Activated CD8-positive, alpha-beta T cell treated with anti-CD3 and anti-CD28 coated beads for 36 hours (primary cell): Measurements from ENCODE around the gene ELAVL2. TPM values are rescaled to one million over a fixed set of nuclear protein-coding genes. Genes with fewer than 3 reads are reported as not detected.
A peak's percentile ranks its signal among the peaks of the same experiment; 100 is the strongest.

ENCODE experiments used
- ATAC-seq: fragments of 200-7000 bp; cut with Tn5 transposase; one replicate; pipeline ENCODE4 v1.10.0; 2021; ENCODE audit warnings: mild to moderate bottlenecking, moderate library complexity
- CTCF ChIA-PET: fragments of 350-600 bp; sonication (Branson Sonifier 250); formaldehyde crosslinking; loops from one replicate; lab custom pipeline; 2021; ENCODE audit warnings: antibody characterized with exemption; lab: Charles Lee
- POLR2A ChIA-PET: fragments of 350-600 bp; sonication (Branson Sonifier 250); formaldehyde crosslinking; loops from one replicate; lab custom pipeline; 2021; ENCODE audit warnings: antibody characterized with exemption; lab: Charles Lee
- DNase-seq: peaks from one replicate; pipeline ENCODE4 v3.0.0-alpha.2; 2020
- H3K27ac Mint-ChIP-seq: one replicate; pipeline ENCODE4 v1.8.0; 2021; ENCODE audit warnings: mild to moderate bottlenecking, mixed read lengths
- H3K27me3 Mint-ChIP-seq: one replicate; pipeline ENCODE4 v1.8.0; 2021; ENCODE audit warnings: mixed read lengths
- H3K36me3 Mint-ChIP-seq: one replicate; pipeline ENCODE4 v1.8.0; 2021; ENCODE audit warnings: low read depth, mixed read lengths
- H3K4me1 Mint-ChIP-seq: one replicate; pipeline ENCODE4 v1.8.0; 2021; ENCODE audit warnings: low read depth, mixed read lengths
- H3K4me3 Mint-ChIP-seq: one replicate; pipeline ENCODE4 v1.8.0; 2021; ENCODE audit warnings: mild to moderate bottlenecking, moderate library complexity, mixed read lengths
- H3K9me3 Mint-ChIP-seq: one replicate; pipeline ENCODE4 v1.8.0; 2021; ENCODE audit warnings: mixed read lengths
- CTCF ChIP-seq: fragments of 200-600 bp; IDR thresholded peaks from one replicate; pipeline ENCODE4 v1.8.0; 2022; ENCODE audit warnings: antibody characterized with exemption, mild to moderate bottlenecking
- intact Hi-C: fragments of 100-400 bp; cut with micrococcal nuclease; formaldehyde crosslinking; loops from one replicate; pipeline ENCODE4 v1.10.0; 2022
- total RNA-seq, 2 experiments: library from RNA; stranded (reverse); gene quantifications; one replicate each; pipeline ENCODE4 v1.2.3, GENCODE V29; 2021

Gene ELAVL2
- total RNA-seq: not detected

- ATAC-seq (peak; percentile 66), DNase-seq (peak; percentile 43)
- ChIA-PET CTCF (no interaction called here), POLR2A (no interaction called here)
- intact Hi-C loops: no loop called here
- H3K36me3 Mint-ChIP-seq: no peaks in the 10 kb centered on the region
- peaks cover 3% of the 10 kb centered on the region for H3K9me3 Mint-ChIP-seq
- H3K4me3 Mint-ChIP-seq: no peak within 1 kb of the TSS
- peaks cover 4% of the 10 kb centered on the region for H3K4me1 Mint-ChIP-seq
- peaks cover 38% of the 10 kb centered on the region for H3K27me3 Mint-ChIP-seq
- no peak for TF ChIP-seq CTCF
- no peak within 1 kb of the TSS for H3K27ac Mint-ChIP-seq
Observed at GRCh38 chr9:23826120-23826629, at the start of gene ELAVL2. TSS of gene ELAVL2 (minus strand) at chr9:23826240. CDS start at chr9:23762234, 64,006 bp downstream.

GRCh38 chr9:23858234-23858633 lies 32.2 kb upstream of the ELAVL2 start:
- no peak for ATAC-seq
- intact Hi-C loops: no loop called here
- no peak for DNase-seq
- ChIA-PET POLR2A (no interaction called here), CTCF (no interaction called here)
- H3K27ac Mint-ChIP-seq: no peak overlapping the region
- TF ChIP-seq CTCF: no peak
- no peaks in the 10 kb centered on the region for H3K4me1 Mint-ChIP-seq
- peaks cover 17% of the 10 kb centered on the region for H3K9me3 Mint-ChIP-seq
- H3K4me3 Mint-ChIP-seq: no peak overlapping the region
- H3K27me3 Mint-ChIP-seq: no peaks in the 10 kb centered on the region
- H3K36me3 Mint-ChIP-seq: no peaks in the 10 kb centered on the region

GRCh38 chr9:23855873-23856604 lies 30.0 kb upstream of the ELAVL2 start:
- H3K27me3 Mint-ChIP-seq: peaks cover 5% of the 10 kb centered on the region
- H3K9me3 Mint-ChIP-seq: peaks cover 8% of the 10 kb centered on the region
- ChIA-PET POLR2A (no interaction called here), CTCF (interaction anchor here (0.8 kb wide), 1 partner anchor 18 kb away, joined by 3 read pairs; no protein-coding TSS in a partner anchor)
- no peaks in the 10 kb centered on the region for H3K4me1 Mint-ChIP-seq
- no peak overlapping the region for H3K27ac Mint-ChIP-seq
- DNase-seq (no peak), ATAC-seq (no peak)
- intact Hi-C loops: no loop called here
- peaks cover 3% of the 10 kb centered on the region for H3K36me3 Mint-ChIP-seq
- no peak for TF ChIP-seq CTCF
- H3K4me3 Mint-ChIP-seq: no peak overlapping the region

- CTCF ChIA-PET: no interaction called here
- Mint-ChIP-seq H3K4me3 (no peak overlapping the region), H3K27me3 (peaks cover 21% of the 10 kb centered on the region), H3K4me1 (no peaks in the 10 kb centered on the region), H3K9me3 (peaks cover 9% of the 10 kb centered on the region), H3K27ac (no peak overlapping the region), H3K36me3 (peaks cover 3% of the 10 kb centered on the region)
- DNase-seq: no peak
- POLR2A ChIA-PET: no interaction called here
- intact Hi-C loops: no loop called here
- no peak for ATAC-seq
- TF ChIP-seq CTCF: no peak
Observed at GRCh38 chr9:23850690-23851629, 24.9 kb upstream of the ELAVL2 start.
